GM21390 (cell line): Measurements from ENCODE around the gene ZNF48.

Experiments
- ATAC-seq: cut with Tn5 transposase; IDR thresholded peaks from one replicate; pipeline ENCODE4 v1.9.1; 2021; ENCODE audit not compliant: unreplicated experiment

ZNF48 gene

GRCh38 chr16:30395155-30395991 lies at the start of gene ZNF48:
Gene ZNF48, plus strand, starts transcription at chr16:30395420. Its CDS starts 375 bp downstream, at chr16:30395795.
- peak; percentile 71 for ATAC-seq

DNA sequence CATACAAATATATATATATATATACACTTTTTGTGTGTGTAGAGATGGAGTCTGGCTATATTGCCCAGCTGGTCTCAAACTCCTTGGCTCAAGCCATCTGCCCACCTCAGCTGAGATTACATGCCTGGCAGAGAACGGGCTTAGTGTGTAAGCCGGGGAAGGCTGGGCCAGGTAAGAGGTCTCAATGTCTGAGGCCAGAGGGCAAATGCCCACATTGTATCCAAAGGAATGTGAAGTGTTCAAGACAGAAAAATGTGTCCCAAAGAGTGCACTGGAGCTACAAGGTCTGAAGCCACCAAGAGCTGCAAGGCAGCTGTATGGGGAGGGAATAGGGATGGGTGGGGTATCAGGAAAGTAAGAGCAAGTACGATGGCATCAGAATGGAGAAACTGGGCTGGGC lies 48.9 kb upstream of the ZNF48 start:
- ATAC-seq: no peak

DNA sequence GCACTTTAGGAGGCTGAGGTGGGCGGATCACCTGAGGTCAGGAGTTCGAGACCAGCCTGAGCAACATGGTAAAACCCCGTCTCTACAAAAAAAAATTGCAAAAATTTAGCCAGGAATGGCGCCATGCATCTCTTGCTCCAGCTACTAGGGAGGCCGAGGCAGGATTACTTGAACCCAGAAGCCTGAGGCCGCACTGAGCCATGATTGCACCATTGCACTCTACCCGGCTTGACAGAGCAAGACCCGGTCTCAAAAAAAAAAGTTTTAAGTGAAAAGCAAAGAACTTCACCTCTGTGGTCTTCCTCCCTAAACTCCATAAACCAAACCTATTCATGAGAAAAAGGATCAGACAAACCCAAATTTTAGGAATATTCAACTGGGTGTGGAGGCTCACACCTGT lies 47.1 kb upstream of the ZNF48 start:
- ATAC-seq: no peak

DNA sequence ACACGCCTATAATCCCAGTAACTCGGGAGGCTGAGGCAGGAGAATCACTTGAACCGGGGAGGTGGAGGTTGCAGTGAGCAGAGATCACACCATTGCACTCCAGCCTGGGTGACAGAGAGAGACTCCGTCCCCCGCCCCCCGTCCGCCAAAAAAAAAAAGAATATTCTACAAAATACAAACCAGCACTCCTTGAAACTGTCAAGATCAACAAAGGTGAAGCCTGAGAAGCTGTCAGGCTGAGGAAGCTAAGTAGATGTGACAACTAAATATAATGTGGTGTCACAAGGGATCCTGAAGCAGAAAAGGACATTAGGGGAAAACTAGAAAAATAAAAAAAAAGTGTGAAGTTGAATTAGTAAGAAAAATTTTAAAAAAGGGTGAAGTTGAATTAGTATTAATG lies 46.3 kb upstream of the ZNF48 start:
- no peak for ATAC-seq

GRCh38 chr16:30349675-30350074 lies 45.5 kb upstream of the ZNF48 start:
- ATAC-seq: no peak

DNA sequence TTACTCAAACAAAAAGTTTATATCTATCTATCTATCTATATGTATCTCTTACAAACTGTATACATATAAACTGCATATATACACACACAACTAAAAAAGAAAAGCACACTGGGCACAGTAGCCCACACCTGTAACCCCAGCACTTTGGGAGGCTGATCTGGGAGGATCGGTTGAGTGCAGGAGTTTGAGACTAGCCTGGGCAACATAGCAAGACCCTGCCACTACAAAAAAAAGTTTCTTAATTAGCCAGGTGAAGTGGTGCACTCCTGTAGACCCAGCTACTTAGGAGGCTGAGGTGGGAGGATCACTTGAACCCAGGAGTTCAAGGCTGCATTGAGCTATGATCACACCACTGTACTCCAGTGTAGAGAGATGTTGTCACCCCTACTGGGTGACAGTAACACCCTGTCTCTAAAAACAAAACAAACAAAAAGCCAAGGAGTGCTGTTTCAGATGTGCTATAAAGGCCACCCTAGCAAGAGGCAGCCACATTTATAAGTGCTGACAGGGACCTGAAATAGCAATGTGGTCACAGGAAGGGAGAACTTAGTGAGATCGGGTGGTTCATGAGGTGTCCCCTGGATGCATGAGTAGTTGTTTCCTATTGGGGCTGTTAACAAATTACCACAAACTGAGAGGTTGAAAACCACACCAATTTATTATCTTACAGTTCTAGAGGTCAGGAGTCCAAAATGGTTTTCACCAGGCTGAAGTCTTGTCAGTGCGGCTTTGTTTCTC lies 44.9 kb upstream of the ZNF48 start:
- ATAC-seq: peak; percentile 50

- no peak for ATAC-seq
Measured at GRCh38 chr16:30351001-30351441, 44.2 kb upstream of the ZNF48 start.

DNA sequence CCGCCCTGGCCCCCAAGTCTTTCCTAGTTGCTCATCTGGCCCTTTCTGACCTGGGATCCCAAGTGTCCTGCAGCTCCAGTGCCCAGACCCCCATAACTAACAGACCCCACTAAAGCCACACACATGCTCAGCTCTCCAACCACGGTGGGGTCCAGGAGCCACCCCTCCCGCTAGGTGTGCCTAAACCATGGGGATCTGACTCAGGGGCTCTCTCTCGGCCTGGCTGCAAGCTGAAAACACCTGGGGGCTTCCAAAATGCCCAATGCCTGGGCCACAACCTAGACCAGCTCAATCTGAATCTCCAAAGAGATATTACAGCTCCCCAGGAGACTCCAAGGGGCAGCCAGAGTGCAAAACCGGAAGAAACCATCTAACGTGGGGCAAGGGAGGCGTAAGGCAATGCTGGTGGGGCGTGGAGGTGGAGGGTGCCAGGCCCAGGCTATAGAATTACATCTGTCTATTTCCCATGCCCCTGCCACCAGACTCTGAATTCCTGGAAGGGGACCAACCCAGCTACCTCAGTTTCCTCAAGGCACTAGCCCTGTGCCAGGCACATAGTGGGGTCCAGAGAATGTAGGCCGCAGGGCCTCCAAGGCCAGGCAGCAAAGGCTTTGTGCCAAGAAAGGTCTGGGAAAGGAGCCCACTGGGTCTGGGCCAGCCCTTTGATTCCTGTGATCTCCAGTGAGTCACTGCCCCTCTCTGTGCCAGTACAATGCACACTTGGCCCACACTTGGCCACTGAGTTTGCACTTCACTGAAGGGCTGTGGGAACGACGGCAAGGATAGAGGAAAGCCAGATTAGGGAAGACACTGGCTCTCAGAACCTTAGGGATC lies 43.4 kb upstream of the ZNF48 start:
- ATAC-seq: no peak

DNA sequence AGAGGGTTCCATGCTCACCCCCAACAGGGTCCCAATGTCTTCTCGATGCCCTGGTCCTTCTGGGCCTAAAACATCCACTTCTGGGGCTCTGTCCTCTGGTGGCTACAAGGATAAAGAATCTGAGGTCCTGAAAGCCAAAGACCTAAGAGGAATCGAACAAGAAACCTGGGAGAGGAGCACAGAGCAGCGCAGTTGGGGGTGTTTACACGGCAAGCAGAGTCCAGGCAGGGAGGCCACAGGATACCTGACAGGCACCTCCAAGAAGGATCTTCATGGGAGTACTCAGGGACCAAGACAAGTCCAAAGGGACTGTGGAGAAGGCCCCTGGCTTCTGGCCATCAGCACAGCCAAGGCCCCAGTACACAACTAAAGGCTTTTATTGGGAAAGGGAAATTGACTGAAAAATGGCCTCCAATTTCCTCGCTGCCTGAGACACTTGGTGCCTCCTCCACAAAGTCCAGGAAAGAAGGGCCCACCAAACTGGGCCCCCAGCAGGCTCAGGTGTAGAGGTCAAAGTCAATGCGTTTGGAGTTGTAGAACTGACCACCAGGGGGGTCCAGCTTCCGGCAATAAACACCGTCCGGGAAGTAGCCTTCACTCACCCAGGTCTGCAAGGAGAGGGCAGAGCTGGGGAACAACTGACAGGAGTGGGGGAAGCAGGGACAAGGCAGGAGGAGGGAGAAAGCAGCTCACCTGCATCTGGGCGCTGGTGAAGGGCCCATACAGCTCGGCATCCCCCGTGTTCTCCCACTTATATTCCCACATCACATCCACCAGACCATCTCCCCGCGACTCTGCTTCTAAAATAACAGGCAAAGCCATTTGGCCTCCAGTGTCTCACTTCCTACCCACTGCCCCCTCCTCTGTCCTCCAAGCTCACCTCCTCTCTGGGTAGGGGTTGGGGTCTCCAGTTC lies 42.5 kb upstream of the ZNF48 start:
- no peak for ATAC-seq

- ATAC-seq: no peak
Measured at GRCh38 chr16:30353438-30354129, 41.6 kb upstream of the ZNF48 start.

DNA sequence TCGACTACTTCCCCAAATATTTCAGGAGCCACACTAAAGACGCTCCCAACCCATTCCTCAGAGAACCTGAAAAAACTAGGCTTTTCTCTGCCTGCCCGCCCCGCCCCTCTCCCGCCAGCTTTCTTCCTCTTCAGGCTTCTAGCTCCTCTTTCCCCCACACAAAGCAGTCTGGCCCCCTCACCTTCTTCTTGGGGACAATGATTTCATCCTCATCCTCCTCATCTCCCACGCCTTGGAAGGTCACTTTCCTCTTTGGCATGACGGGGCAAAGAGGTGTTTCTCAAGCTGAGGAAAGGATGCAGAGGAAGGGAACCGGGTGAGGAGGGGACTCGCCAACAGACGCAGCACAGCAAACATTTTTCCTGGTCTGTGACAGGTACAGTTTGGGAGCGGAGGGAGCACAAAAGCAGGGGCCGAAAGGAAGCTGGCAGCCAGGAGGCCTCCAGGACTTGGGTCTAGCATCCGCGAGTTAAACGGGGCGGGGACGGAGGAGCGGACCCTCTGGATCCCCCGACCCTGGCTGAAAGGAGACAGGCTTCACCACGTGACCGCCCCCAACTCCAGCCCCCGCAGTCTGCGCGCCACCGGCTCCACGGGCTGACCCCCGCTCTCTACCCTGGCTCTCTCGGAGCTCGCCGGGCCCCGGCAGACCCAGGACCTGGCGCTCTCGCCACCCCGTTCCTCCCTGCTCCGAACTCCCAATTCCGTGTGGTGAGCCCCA lies 40.6 kb upstream of the ZNF48 start:
- peak; percentile 14 for ATAC-seq

GRCh38 chr16:30355144-30355953 lies 39.9 kb upstream of the ZNF48 start, which contains the start of gene CD2BP2:
Gene CD2BP2, minus strand, starts transcription at chr16:30355308. Its CDS starts 627 bp downstream, at chr16:30354681.
- peak; percentile 46 for ATAC-seq

DNA sequence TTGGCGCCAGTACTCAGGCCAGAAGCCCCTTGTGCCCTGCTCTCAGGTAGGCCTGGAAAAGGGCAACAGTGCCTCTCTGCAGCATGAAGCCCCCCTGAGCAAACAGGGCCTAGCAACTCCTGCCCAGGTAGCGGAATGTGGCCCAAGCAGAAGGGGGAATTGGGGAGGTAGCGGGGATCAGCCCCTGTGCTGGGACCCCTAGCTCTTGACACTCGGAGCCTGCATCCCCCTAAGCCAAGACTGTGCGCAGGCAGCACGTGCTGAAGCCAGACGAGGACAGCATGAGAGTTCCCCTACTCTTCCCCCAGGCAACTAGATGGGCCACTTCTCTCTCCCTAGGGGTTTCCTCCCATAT lies 39.3 kb upstream of the ZNF48 start:
- ATAC-seq: no peak

DNA sequence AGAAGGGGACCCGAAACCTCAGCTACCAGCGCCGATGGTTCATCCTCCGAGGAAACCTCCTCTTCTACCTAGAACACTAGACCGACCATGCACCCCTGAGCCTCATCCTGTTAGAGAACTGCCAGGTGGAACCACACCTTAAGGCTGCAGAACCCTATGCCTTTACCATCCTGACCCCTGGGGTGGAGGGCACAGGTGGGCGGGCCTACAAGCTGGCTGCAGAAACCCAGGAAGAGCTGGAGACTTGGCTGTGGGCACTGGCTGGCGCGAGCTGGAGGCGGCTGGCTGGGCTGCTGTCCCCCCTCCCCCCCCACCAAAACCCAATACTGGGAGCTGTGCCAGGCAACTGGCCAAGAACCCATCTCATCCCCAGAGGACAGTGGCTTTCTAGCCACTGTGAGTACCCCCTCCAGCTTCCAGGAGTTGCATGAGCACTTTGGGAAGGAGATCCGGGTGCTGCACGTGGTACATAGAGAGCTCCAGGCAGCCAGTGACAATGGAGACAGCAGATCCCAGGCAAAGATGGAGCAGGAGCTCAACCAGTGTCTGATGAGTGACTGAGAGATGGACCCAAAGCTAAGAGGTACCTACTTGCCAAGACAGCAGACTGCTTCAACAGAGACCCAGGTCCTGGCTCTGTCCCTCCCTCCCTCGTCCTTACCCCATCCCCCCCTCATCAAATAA lies 38.7 kb upstream of the ZNF48 start:
- ATAC-seq: no peak

GRCh38 chr16:30357085-30357714 lies 38.0 kb upstream of the ZNF48 start:
- ATAC-seq: no peak

DNA sequence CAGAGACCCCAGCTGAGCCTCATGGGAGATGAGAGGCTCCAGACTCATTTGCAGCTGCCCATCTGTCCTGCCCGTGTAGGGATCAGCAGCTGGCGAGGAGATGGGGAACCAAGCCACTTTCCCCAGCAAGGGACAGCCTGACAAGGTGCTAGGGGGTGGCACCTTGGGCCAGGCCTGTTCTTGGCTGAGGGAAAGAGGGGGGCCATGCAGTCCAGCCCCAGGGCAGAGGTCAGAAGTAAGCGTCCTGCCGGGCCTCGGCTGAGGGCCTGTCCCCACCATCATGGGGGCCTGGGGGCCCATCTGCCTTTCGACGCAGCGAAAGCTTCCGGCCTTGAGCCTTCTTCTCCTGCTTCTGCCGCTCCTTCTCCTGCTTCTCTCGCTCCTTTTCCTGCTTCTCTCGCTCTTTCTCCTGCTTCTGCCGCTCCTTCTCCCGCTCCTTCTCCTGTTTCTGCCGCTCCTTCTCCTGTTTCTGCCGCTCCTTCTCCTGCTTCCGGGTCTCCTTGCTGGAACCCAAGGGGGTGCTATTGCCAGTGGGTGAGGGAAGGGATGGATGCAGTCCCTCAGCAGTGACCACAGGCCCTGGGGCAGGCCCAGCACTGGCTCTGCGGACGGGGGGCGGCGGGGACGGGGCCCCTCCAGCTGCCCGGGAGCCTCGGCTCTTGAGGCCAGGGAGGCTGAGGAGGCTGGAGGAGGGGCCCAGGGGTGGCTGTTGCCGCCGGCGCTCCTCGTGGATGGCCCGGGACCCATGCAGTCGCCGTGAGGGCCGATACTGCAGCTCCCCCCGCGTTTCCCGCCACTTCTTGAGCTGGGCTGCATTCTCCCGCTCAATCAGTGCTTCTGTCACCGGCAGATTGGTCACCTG lies 37.3 kb upstream of the ZNF48 start:
- no peak for ATAC-seq
